ENCODE results near the gene HPCA.
A peak's percentile ranks its signal among the peaks of the same experiment; 100 is the strongest.

The HPCA gene
- total RNA-seq = 0 to 0.55 (median 0) reads per million in 17 experiments

DNA sequence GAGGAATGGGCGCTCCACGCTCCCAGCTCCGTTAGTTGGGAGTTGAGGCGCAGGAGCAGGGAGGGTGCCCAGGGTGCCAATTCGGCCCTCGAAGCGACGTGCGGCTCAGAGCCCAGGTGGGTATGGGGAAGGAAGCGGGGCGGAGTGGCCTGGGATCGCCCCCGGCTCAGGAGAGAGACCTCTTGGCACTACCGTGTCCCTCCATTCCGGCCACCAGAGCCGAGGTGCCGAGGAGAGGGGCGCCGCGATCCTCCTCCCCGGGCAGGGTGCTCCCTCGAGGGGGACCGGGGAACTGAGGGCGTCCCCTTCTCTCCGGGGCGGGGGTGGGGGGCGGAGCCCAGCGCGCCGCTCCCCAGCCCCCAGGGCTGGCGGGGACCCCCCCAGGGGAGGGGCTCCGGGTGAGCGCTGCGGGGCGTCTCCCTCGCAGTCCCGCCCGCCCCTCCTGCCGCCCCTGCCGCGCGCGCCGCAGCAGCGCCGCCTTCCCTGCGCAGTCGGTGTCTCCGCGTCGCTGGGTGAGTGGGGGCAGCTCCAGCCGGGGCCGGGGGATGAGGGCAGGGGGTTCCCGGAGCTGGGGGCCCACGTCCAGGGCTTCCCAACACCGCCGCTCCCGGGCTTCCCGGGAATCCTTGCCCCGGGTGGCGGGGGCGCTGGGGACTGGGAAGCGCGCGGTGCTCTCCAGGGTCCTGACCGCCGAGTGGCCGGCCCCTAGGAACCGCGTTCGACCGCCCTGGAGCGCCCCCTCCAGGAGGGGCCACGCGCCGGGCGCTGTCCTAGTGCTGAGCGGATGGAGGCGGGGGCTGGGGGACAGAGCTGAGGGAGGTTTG lies at the start of gene HPCA:
Gene HPCA (plus strand): TSS at position 488 of the 824 bp plus-strand sequence. CDS start 2,408 bp downstream, outside the sequence.
- DNase-seq = peak; percentile 58 to 87 (median 68)

DNA sequence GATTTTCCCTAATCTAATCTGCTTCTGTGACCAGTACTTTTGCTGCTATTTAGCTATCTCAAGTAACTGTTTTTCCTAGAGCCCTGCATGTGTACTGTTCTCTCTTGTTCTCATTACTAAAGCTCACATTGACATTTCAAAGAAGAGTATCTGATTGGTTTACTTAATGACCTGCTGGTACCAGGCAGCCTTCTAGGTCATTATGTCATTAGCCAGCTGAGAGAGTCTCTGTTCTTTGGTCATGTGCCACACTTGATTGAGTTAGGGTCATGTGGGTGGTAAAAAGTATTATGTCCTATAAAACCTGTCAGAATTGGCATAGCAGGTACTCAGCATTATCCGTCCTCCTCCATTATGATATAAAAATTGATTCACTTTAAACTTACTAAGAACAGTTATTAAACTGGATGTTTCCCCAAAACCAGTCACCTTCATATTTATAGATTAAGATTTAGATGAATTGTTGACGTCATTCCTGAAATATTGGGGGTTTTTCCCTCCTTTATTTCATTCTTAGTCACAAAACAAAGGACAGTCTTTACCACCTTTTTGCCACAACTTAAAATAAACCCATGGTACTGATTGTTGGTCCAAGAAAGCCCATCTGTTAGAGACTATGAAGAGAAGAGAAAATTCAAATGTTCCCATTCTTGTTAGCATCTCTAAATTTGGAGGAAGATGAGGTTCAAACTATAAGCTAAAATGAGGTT lies 37.8 kb upstream of the HPCA start:
- no peak for DNase-seq

DNA sequence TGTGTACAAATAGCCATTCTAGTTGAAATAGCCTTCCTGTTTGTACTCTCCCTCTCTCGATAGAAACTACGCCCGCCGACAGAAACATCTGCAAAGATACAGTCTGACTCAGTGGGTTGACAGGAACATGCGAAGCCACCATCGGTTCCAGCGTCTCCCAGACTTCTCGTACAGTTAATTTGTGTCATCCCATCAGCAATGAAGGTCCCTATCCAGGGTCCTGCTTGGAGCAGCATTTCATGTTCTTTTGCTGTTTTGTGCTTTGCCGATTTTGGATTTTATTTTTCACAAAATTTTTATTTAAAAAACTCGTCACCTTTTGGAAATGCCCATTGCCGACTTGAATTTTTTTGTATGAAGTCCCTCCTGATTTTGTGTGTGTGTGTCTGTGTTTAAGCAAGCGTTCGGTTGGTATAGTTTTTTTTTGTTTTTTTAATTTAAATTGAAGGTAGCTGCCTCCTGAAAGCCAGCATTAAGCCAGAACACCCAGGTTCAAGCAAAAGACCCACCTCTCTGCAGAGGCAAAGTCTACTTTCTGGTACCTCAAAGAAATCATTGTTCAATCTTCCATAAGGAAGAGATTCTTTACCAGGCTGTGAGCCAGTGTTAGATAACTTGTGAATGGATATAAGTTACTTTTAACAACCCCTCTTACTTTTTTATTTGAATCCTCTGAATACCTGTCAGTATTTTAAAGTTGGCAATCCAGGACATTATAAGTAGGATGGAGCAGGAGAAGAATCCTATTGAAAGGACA lies 30.3 kb upstream of the HPCA start:
- no peak for DNase-seq

DNA sequence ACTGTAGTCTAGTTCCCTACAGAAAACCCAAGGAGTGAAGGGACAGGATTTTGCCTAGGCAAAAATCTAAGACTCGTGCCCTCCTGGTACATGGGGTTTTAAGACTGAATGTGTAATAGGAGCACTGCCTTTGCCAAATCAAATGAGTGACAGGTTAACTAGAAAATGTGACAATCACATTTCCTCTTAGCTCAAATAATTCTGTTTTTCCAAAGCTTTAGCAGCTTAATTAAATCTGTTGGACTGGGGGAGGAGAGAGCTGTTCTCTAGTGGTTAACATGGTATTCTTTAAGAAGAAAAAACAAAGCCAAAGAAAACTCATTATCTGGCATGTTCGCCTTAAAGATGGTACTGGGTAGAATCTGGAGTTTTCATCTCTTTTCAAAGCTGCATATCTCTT lies 28.2 kb upstream of the HPCA start:
- no peak for DNase-seq

DNA sequence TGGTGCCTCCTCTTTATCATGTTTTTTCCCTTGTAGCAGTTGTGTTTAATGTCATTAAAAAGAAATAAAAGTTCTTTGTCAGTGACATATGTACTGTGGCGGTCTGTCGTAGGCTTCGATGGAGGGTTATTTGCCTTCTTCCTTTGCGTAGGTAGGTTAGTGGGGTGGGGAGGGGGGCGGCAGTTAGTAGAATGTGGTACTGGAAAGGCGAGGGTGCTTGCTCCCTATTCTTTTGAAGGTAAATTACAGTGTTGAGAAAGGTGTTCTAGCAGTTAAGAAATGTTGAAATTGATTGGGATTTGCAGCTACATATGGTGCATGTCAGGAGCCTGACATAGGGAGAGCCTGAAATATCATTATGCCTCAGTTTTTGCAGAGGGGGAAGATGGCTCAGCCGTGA lies 27.5 kb upstream of the HPCA start:
- DNase-seq = no peak

DNA sequence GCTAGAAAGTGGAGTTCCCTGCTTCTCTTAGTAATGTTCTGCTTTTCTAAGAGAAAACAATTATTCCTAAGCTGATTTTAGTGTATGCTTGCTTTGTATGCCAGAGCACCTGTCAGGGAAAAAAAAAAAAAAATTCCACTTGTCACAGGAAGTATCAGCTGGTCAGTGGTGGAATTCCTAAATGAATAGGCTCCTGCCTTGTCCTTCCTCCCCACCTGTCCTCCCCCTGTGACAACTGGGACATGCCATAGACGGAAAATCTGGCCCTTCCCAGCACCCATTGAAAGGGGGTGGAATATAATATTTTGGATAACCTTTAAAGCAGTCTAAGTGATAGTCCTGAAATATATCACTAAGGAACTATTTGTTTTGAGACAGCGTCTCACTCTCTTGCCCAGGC lies 26.4 kb upstream of the HPCA start:
- DNase-seq = no peak

DNA sequence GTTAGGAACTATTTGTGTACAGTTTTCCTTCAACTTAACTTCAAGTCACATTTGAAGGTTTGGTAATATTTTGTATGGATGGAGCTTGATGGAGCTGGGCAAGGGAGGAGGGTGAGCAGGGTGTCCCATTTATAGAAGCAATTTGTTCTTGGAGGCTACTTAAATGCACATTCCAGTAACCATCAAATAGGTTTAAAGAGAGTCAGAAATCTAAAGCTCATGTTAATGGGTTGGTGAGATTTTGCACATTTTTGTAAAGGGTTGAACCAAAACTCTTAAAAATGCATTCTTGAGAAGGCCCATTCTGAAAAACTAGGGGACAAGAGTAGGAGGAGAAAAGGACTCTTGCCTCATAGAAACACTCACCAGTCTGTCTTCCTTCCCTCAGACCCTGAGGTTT lies 25.7 kb upstream of the HPCA start:
- DNase-seq = peak in 1 of 4 experiments; percentile 19

DNA sequence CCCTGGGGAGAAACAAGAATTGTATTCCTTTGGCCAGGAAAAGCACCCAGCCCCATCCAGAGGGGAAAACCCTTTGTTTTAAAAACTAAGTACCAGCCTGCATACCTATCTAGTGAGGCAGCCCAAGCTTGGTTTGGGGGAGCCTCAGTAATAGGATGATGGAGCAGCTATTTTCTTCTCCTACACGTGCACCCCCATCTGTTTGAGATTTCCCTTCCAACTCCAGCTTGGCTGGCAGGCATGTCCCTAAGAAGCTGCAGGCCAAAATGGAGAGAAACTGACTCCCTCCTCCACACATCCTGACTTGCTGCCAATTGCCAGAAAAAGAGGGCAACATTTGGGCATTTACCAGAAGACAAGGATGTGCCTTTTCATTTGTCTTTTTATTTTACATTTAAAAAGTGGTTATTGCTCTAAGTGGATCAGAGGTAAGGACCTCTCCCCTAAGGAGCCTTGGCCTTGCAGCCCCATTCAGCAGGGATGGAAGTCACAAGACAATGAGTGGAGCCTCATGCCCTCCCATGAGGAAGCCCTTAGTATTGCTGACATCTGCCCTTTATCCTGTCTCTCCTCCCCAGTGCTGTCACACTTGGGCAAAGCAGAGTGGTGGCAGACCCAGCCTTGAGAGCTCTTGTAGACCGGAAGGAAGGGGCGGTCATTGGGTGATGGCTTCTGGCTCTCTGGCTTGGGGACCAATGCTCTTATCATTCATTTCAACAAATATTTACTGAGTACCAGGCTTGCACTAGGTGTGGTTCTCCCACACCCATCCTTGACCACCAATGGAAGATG lies 24.2 kb upstream of the HPCA start:
- DNase-seq = peak; percentile 66 to 85 (median 82)

DNA sequence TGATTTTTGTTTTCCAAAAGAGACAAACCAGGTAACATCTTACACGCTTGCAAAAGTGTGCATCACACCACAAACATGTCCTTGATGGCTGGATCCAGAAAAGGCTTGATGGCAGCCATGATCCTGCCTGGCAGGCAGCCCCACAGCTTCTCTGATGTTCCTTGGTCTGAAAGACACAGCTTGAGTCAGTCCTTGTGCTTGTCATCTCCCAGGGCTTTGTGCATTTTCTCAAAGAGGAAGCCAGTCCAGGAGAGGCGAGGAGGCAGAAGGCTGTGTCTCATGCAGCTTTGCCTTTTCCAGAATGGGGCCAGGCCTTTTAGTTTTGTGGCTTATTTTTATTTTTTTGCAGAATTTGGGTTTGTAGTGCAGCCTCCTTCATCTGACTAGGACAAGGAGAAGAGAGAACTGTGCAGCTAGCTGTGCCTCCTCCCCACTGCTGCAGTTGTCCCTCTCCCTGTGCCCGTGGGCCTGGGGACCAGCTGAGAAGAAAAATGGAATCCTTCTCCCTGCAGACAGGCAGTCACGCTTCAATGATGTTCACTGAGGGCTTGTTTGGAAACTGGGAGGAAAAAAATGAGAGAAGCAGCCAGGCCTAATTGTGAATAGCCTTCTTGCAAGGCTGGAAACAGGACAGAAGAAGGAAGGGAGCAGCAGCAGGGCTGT lies 22.9 kb upstream of the HPCA start:
- peak; percentile 57 to 71 (median 64) for DNase-seq

DNA sequence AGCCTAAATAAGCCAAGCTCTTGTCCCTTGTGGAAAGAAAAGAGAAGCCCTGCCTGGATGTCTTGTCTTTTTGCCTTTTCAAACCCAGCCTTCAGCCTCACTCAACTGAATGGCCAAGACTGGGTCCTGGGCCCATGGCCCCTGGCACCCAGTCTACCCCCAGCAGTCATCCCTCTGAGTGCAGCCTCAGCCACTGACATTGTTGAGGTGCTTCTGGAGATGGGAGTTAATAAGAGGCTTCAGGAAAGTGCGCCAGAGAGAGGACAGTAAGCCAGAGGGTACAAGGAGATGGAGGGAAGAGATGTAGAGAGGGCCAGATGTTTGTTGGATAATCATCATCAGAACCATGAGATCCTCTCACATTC lies 22.4 kb upstream of the HPCA start:
- DNase-seq = no peak

DNA sequence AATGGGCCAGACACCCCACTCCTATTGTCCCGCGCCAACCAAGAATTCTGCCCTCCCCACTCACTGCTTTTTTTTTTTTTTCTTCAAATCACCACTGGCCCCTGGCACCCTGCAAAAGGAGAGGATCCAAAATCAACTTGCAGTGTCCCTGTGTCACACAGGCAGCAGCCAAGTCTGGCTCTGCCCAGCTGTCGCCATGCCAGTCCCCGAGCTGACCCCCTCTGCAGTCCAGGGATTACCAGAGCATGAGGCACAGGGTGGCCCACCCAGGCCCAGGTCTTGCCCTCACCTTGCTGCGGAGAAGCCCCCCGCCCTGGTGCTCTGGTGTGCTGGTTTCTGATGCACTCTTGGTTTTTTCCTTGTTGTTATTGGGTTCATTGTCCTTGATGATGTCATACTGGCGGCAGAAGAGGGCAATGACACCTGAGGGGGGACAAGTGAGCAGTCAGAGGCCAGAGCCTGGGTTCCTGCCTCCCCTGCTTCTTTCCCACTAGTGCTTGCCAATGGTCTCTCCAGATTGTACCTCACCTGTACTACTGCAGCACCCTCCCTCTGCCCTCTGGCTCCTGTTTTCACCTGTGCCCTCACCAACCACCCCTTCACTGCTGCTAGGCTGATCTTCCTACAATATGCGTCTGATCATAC lies 21.8 kb upstream of the HPCA start:
- DNase-seq = no peak

DNA sequence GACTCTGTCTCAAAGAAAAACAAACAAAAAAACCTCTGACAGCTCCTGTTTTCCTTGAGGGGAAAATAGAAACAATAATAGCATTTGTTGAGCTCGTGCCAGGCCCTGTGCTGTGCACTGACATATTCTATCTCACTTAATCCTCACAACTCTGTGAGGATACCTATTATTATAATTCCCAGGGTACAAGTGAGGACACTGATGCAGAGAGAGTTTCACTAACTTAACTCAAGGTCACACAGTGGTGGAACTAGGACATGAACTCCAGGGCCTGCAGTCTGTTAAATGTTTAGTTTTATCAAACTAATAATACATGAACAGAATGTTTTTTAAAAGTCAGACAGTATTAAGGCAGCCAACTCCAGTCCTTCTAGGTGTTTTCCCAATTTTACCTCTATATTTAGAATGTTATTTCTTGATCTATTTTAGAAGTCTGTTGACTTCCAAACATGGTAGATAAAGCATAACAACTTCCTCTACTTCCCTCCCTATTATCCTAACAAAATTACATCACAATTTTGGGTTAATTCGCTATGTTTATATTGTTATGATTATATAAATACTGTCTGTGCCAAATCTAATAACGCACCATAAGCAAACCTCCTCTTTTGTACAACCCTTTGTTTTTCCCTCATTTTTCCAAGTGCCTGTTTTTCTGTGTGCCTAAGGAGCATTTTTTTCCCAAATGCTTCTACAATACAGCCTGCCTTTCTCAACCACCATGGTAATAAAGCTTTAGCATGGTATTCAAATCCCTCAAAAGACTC lies 20.5 kb upstream of the HPCA start:
- DNase-seq = no peak

DNA sequence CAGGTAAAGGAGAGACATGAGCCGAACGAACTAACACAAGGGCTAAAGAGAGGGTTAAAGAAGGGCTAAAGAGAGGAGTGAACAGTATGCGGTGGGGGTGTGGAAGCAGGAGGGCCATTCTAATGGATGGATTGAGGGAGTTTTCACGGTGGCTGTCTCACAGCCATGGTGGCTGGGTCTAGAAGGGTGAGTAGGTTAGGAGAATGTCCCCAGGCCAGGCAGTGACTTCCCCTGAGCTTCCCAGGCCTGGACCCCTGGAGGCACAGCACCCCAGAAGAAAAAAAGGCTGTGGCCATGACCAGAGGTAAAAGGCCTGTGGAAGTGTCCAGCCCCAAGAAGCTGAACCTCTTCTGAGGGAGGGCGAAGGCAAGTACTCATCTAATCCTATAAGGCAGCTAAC lies 19.1 kb upstream of the HPCA start:
- no peak for DNase-seq

DNA sequence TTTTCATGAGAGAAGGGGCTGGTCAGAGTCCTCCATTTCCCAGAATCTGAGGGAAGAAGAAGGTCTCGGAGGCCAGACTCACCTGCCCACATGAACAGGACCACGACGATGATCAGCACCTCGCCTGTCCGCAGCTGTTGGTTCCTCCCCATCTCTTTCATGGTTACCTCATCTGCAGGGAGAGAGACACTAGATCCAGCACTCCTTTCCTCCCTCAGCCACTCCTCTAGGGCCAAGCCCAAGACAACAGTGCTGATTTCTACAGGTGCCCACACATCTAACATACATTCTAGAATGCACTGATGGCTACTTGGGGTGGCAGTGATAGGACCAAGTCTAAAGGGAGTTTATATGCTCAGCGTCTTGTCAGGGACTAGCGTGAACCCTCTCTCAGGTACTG lies 18.6 kb upstream of the HPCA start:
- no peak for DNase-seq

DNA sequence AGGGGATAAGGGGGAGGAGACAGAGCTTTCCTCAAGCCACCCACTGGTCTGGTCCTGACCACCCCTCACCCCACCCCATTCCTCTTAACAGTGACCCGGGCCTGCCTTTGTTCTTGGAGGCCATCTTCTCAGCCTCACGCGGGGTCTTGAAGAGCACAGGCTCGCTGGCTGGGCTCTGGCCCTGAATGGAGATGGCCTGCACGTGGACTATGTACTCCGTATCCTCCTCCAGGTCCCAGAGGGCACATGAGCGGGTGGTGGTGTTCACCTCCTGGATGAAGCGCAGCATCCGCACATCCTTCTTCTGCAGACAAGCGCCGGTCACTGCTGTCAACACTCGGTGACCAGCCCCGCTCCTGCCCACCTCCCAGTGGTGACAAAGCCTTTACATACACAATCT lies 18.2 kb upstream of the HPCA start:
- DNase-seq = no peak

DNA sequence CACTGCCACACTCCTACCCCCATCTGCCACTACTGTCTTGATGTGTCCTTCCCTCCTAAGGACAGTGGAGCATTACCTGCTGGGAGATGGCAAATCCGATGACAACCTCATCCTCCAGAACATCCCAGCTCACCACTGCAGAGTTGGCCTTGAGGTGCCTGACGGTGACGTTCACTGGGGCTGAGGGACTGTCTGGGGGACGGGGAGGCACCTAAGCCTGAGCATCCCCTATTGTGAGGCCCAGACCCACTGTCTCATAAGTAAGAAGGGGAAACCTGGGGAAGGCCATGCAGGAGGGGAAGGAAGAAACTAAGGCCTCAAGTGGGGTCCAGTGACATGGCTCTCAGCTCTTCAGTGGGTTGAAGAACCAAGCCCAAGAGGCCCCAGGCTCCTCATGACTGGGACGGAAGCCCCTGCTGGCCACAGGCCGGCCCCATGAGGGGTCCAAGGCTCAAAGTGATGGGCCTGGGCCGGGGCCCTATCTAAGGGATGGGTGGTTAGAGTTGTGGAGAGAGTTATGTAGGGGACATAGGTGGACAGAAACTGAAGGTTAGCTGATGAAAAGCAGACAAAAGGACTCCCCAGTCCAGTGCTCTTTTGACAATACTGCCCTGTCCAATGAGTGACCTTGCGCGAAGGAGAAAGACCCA lies 17.4 kb upstream of the HPCA start:
- DNase-seq = no peak

DNA sequence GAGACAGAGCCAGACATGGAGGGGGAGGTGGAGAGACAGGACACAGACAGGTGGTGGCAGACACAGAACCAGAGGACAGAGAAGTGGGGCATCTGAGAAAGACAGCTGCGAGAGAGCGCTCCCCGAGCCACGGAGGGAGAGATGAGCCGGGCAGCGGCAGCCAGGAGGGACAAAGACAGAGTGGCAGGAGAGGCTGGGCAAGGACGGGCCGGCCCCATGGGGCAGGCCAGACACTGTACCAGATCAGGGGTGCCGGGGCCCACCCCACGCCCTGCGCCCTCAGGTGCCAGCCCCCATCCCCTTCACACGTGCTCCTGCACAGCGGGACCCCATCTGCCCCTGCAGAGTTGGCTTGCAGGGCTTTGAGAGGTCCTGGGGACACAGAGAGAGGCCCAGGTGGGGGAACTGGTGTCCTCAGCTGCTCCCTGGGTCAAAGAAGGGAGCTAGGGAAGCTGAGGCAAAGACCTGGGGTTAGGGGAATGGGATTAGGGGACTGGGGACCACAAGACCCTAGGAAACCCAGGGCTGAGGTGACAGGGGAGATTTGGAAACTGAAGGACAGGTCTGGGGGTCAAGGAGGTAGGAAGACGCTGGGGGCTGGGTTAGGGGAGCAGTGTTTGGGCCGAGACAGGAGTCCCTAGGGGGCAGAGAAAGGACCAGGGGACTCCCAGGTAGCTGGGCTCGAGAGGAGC lies 16.2 kb upstream of the HPCA start:
- no peak for DNase-seq

DNA sequence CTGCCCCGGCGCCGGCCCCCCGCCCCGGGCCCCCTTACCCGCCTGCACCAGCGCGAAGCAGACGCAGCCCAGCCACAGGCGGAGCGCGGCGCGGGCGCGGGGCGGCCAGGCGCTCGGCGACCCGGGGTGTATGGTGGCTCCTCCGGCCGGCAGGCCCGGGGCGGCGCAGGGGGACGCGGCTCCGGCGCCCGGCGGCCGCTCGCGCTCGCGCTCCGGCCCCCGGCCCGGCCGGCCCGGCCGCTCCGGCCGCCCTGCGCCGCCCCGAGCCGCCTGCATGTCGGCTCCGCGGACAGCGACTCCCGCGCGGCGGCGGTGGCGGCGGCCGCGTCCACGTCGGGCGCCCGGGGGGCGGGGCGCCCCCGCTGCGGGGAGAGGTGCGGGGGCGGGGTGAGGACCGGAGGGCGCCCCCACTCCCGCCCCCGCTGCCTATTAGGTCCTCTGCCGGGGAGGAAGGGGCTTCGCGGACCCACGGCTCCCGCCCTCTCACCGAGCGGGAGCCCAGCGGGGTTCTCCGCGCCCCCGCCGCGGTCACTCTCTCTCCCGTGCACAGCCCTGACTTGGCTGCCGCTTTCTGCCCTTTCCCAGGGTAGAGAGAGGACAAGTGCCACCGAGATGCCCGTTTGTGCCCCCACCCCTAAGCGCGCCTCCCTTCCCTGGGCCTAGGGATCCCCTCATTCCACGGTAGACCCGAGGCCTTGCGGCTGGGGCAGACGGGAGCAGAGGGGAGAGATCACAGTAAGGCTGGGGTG lies 15.5 kb upstream of the HPCA start, which contains the start of gene FNDC5:
Gene FNDC5 (minus strand): TSS at position 298 of the 749 bp plus-strand sequence.
- peak in 2 of 4 experiments; percentile 40 to 60 for DNase-seq
